ENCODE data around the gene PARN.

The PARN gene

DNA sequence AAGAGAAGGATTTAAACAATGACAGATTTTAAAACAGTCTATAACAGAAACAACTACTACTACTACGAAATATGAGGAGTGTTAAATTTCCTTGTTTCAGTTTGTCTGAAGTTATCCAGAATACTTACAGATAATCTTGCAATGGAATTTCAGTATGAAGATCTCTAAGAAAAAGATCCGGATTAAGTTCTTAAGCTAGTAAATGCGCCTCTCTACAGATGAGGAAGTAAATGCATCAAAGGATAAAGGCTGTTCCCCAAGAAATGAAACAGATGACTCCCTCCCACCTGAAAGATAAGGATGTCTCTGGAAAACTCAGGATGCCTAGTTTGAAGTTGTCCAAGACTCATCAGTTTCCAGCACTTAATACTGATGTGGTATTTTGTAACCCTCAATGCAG, 105.1 kb downstream of the PARN start:
- no peak for DNase-seq

DNA sequence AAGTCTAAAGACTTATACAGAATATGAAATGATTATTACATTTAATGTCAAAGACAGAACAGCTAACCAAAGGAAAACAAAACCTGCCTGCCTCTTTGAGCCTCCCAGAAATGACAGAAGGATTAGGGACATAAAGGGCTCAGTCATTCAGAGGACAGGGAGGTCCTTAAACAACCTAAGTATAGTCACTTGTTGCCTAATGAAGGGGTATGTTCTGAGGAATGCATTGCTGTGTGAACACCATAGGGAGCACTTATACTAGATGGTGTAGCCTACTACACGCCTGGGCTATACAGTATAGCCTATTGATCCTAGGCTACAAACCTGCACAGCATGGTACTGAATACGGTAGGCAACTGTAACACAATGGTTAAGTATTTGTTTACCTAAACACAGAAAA, 106.4 kb downstream of the PARN start:
- DNase-seq, result no peak

GRCh38 chr16:14522671-14523070, 107.4 kb downstream of the PARN start:
- no peak for DNase-seq

DNA sequence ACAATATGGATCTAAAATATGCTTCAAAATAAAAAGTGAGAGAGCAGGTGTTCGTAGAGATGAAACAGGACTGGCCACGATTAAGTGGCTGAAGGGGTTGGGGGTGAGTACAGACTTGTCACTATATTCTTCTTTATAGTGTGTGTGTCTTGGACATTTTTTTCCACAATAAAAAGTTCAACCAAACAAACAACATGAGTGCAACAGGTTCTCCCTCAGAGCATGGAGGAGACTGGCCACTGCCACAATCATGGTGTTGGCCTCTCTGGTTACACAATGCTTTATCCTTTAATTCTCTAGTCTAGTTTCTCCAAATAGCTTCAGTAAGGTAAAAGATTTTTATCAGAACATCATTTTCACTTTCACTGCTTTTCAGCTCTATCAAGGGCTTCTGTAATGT, 109.3 kb downstream of the PARN start:
- no peak for DNase-seq

- DNase-seq, result no peak
These were observed 115.1 kb downstream of the PARN start for GRCh38 chr16:14514967-14515366.

GRCh38 chr16:14513389-14514107, 116.5 kb downstream of the PARN start:
- DNase-seq, result no peak

GRCh38 chr16:14511800-14512135, 118.3 kb downstream of the PARN start:
- no peak for DNase-seq

DNA sequence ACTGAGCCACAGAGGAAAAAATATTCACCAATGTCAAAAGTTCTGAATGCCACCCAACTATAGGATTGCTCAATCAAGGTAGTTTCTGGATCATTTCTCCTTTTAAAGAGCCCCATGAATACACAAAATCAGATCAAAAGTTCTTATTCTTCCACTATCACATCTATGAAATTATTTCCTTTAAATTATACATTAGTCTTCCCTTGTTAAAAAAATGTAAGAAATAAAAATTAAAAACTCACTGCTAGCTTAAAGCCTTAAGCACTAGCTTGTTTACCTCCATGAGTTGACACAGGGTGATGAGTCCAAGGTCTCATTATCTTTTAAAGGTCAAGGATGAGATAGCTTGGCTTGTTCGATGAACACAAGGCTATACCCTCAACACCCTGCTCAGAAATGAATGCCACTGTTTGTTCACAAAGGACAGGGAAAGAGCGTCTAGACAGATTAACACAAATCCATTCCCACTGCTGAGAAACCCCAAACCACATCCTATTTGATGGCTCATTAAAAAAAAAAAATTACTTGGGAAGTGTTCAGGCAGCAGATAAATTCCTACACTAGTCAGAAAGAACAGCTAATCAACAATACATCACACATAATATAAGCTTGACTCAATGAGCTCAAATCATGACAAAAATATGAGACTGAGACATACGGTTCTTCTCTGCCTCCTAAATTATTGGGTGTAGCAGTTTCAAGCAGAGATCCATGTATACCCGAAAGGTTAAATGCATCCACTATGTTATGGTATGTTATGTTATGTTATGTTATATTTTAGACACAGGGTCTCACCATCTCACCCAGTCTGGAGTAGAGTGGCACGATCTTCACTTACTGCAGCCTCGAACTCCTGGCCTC, 118.9 kb downstream of the PARN start:
- DNase-seq, result no peak

GRCh38 chr16:14510581-14510938, 119.5 kb downstream of the PARN start:
- DNase-seq, result no peak

DNA sequence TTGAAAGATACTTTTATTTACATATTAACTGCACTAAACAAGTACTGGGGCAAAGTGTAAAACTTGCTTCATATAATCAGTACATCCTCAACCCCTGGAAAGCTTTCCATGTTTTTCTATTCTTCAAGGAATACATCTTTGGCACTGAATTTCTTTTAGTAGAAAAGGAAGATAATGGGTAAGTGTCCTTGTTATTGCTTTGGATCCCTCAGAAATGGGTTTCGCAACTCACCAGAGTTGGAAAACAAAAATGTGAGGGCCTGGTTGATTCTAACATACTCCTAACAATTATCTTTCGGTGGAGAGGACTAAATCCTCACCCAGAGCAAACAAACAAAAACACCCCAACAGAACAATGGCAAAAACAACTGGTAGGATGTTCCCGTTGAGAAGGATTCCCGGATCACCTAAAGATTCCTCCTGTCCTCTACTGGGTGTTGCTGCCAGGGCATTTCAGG, 120.4 kb downstream of the PARN start:
- no peak for DNase-seq

DNA sequence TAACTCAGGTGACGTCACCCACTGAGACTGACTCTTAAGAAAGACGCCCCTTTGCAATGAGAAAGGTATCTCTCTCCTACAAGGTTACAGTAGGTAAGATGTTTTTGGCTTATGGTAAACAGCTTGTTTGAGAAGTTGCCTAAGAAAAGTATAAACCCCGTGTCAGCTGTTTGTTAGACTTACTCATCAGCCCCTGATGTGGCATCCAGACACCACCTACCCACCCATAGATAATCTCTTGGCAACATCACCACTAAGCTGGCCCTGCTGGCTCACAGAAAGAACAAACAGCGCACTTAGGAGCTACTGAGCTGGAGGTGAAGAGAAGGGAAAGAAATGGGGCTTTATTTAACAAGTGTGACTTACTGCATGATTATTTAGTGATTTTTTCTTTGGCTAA, 121.0 kb downstream of the PARN start:
- no peak for DNase-seq

- no peak for DNase-seq
These were observed 124.2 kb downstream of the PARN start for GRCh38 chr16:14505846-14506245.

- no peak for DNase-seq
These were observed 126.9 kb downstream of the PARN start for GRCh38 chr16:14502932-14503741.

- no peak for DNase-seq
These were observed 127.7 kb downstream of the PARN start for GRCh38 chr16:14502256-14502875.

DNA sequence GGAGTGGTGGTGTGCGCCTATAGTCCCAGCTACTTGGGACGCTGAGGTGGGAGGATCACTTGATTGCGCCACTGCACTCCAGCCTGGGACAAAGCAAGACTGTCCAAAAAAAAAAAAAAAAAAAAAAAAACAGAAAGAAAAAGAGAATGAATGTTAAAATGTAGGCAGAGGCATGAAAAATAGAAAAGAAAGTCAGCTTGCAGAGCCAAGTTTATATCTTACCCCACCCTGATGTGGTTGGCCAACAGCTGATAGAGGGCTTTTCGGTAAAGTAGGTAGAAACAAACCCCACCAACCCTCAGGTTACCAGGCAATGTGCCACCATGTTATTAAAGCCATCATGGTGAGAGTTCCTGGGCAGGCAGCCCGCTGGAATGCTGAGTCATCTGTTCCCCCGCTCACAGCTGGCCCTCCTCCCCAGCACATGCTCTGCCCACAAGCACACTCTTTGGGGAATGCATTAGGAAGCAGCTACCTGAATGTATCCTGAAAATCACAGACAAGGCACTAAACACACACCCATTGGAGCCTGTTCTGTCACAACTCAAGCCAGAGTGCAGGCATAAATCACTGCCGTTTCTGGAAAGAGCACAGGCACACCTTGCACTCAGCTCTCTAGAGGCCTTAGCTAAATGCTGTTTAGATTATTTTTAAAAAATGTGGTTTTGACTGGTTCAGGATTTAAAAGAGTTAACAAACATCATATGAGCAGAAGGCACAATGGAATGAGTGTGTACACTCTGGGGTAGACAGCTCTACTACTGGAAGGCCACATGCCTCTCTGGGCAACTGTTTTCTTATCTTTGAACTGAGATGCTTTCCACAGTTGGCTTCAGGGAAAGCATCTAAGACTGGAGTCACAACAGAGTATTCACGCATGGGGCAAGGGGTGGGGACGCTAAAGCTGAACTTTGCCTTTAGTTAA, 128.5 kb downstream of the PARN start:
- no peak for DNase-seq

- no peak for DNase-seq
These were observed 129.3 kb downstream of the PARN start for GRCh38 chr16:14500791-14501190.

GRCh38 chr16:14499110-14499509, 130.9 kb downstream of the PARN start:
- no peak for DNase-seq

DNA sequence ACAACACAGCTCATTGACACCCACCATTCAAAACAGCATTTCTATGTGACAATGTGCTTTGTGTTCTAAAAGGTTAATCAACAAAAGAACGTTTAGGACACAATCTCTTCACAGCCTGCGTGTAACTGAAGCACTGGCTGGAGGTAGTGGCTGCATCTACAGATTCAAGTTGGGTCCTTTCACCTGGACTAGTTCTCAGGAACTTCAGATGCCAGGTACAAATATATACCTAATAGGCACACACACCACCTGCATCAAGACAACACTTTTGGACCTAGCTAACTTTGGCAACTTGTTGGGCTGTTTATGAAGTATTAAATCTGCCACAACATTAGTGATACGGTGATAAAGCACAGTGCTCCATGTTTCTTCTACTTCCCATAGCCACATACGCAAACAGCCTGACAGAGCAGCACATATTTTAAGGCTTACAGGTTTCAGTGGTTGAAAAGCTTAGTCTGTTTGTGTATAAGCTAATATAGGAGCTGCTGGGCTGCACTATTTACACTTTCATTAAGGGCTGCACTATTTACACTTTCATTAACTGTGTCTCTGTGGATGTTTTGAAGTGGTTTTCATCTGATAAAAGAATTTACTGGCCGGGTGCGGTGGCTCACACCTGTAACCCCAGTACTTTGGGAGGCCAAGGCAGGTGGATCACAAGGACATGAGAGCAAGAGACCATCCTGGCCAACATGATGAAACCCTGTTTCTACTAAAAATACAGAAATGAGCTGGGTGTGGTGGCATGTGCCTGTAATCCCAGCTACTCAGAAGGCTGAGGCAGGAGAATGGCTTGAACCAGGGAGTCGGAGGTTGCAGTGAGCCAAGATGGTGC, 132.6 kb downstream of the PARN start:
- DNase-seq, result no peak

GRCh38 chr16:14496786-14497185, 133.3 kb downstream of the PARN start:
- DNase-seq, result no peak

DNA sequence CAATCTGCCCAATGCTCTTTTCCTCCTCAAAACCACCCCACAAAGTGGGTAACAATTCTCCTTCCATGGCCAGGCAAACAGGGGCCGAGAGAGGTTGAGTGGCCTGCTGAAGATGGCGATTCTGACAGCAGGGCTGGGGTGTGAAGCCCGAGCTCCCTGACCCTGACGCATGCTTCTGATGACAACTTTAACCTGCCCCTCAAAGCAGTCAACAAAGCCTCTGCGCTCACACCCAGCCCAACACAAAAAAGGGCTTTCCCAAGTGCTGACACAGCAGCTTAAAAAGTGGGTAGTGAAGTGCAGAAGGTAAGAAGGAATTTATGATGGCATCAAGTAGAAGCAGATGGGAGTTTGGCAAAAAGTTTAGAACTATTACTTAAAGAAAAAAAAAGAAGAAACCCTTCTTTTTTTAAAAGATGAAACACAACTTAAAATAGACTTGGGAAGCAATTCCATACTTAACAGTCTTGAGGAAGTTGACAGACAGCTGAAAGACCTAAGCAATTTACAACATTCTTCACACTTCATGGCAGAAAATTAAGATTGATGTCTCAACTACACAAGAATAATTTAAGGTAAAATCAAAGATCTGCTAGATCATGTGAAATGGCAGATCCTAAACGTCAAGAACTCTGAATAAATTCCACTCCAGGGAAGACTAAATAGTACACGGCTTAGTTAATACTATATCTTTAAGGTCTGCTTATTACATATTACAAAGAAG, 133.9 kb downstream of the PARN start:
- DNase-seq, result no peak

All from central memory CD4-positive, alpha-beta T cell (primary cell).